NCI-H146 treated with DMSO at 0.1 percent for 48 hours (cell line): ENCODE data around the gene ZNF215.
"Not testable (repeated sequence)": the region's sequence is repeated elsewhere in the genome, so short reads cannot be mapped to it uniquely, and the experiment has no call there.

ENCODE experiments used
- DNase-seq: peaks from one replicate; lab custom pipeline; 2025; ENCODE audit not compliant: unreplicated experiment; lab: John Stamatoyannopoulos, UW

The ZNF215 gene

GRCh38 chr11:6932145-6932544 lies 5.9 kb downstream of the ZNF215 start:
- no peak for DNase-seq

DNA sequence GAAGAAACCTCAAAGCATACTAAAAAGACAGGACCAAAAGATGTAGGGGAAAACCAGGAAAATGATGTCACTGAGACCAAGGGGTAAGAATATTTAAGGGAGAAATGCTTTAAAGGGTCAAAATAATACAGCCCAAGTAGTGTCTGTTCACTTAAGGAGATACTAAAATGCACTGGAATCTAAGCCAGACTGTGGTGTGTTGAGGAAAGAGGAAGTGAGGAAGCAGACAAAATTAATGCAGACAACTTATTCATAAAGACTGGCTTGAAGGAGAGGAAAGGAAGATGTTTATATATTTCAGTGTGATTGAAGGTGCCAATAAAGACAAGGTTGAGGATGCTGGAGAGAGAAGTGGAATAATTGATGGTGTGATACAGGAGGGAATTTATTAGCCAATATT lies 15.7 kb downstream of the ZNF215 start:
- DNase-seq = no peak

- no peak for DNase-seq
Observed at GRCh38 chr11:6943131-6943530, 16.9 kb downstream of the ZNF215 start.

- DNase-seq = not testable (repeated sequence)
Observed at GRCh38 chr11:6954248-6954647, 28.0 kb downstream of the ZNF215 start.

GRCh38 chr11:6962141-6962540 lies 35.9 kb downstream of the ZNF215 start:
- no peak for DNase-seq

DNA sequence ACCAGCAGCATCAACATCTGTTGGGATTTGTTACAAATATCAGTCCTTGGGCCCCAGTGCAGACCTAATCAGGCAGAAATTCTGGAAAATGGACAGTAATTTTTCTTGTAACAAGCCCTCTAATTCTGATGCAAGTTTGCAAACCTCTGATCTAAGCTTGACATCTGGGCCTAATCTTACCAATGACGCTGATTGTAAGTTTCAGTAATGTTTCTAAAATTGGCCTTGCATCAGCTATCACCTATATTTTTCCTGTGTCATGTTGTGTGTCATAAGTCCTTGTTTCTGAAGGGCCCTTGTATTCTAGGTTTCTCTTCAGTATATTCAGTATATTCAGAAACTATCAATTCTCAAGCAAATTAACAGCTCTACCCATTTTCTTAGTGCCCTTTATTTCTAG lies 36.4 kb downstream of the ZNF215 start:
- no peak for DNase-seq

DNA sequence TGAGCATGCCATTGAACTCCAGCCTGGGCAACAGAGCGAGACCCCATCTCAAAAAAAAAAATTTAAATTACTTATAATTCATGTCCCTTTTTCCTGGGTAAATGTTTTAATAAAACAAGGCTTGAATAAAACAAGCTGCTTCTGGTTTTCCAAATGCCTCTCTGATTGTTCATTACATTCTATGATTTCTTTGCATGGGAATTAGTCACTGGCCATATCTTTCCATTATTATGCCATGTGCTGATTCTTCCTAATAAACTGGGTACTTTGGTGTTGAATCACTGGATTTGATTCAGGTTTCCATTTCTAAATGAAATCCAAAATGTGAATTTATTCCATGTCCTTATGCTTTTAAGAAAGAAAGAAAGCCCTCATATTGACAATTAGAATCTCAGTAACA lies 42.6 kb downstream of the ZNF215 start:
- DNase-seq = no peak

- DNase-seq = not testable (repeated sequence)
Observed at GRCh38 chr11:6969854-6970253, 43.6 kb downstream of the ZNF215 start.

GRCh38 chr11:6979365-6979764 lies 53.1 kb downstream of the ZNF215 start:
- DNase-seq = no peak

DNA sequence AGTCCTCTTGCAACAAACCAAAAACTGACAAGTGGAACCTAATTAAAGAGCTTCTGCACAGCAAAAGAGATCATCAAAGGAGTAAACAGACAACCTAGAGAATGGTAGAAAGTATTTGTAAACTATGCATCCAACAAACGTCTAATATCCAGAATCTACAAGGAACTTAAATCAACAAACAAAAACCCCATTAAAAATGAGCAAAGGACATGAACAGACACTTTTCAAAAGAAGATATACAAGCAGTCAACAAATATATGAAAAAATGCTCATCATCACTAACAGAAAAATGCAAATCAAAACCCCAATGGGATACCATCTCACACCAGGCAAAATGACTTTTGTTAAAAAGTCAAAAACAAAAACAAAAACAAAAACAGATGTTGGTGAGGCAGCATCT lies 60.3 kb downstream of the ZNF215 start:
- DNase-seq = no peak

DNA sequence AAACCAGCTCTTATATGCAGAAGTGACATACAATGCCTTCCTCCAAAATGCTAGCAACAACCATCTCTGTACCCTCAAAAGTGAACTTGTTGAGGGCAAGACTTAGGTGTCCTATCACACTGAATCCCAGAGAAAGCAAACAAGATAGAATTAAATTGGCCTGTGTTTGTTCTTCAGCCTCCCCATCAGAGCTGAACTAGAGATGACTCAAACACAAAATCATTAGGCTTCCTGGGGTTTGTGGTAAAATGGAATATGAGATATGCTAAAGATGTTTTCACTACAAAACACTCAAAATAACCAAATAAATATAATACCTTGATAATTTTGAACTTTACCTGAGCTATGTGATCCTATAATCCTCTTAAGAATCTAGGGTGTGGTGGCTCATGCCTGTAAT lies 62.3 kb downstream of the ZNF215 start:
- no peak for DNase-seq

GRCh38 chr11:6991227-6991626 lies 65.0 kb downstream of the ZNF215 start:
- DNase-seq = no peak

GRCh38 chr11:6992026-6992425 lies 65.8 kb downstream of the ZNF215 start:
- DNase-seq = no peak

DNA sequence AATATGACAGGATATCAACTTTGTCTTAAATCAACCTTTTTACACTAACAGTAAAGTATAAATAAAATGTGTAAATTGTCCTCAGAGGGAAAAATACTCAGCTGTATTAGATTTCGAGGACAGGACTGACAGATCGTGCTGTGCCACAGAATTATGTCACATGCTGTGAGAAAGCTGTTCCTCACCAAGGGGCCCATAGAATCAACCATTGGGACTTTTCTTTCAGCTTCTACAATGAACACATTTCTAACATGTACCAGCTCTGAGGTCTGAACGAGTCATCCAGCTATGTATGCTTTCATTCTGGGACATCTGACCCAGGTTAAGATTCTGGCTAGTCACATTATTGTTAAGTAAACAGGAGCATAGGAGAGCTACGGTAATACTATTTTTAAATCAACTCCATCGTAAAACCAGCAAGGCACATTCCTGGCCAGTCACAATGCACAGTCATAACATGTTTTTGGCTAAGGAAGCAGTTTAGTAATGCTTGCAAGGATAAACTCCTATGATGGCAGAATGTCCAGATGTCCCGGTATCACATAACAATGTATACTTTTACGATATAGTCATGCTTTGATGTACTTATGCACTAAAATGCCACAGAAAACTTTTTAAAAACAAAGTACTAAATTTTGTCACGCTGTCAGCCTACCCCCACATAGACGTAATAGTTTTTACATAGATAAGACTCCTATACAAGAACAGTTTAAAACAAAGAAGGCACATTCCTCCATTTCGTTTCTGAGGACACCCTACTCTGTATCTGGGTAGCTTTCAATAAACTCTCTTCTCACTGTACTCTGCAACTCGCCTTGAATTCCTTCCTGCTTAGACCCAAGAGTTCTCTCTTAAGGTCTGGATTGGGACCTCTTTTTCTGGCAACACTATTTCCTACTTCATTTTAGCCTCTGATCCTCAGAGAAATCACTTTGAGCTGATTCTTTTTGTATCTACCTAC lies 66.5 kb downstream of the ZNF215 start:
- no peak for DNase-seq

GRCh38 chr11:6995703-6996102 lies 69.5 kb downstream of the ZNF215 start:
- DNase-seq = no peak

DNA sequence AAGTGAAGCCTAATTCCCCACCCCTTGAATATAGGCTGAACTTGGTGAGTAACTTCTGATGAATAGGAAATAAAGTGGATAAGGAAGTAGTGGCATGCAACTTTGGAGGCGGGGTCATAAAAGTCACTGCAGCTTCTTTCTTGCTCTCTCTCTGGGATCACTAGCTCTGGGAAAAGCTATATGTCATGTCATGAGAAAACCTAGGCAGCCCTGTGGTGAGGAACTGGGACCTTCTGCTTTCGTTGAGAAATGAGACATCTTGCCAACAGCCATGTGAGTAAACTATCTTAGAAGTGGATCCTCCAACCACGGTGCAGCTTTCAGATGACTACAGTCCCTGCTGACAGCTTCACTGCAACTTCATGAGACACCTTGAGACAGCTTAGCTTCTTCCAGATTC lies 78.3 kb downstream of the ZNF215 start:
- no peak for DNase-seq
